Activated CD4-positive, alpha-beta T cell treated with anti-CD3 and anti-CD28 coated beads, Interleukin-10, Interleukin-2, amounts not matched to agents 100 ng/mL and 50 ng/mL, durations not matched to agents 16 hours and 8 hours (primary cell): ENCODE measurements around the gene TIGD2.

Experiments used
- DNase-seq: peaks from one replicate; pipeline ENCODE4 v3.0.0-alpha.2; 2020

Gene TIGD2

DNA sequence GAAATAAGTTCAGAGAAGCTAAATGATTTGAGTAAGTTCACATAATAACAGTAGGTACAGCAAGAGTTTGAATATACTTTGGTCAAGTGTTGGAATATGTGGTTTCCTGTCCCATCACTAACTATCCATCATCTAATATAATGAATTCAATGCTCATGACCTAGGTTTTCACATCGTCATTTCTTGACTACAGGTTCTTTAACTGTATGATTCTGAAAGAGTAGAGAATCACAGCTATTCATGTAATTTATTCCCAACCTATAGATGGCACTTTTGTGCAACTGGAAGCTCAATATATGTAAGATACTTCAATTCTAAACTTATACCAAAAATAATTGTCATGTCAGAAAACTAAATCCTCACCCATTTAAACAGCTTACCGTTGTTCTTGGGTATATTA lies 53.1 kb downstream of the TIGD2 start:
- peak; percentile 62 for DNase-seq
